ENCODE data around the gene HILPDA. TPM values are rescaled to one million over a fixed set of nuclear protein-coding genes. Genes with fewer than 3 reads are reported as not detected.
A peak's percentile ranks its signal among the peaks of the same experiment; 100 is the strongest.

The HILPDA gene
- total and polyA plus RNA-seq, 2 of the 4 experiments (the other 2 are of a cell fraction) = 31.2 to 35.6 TPM

DNA sequence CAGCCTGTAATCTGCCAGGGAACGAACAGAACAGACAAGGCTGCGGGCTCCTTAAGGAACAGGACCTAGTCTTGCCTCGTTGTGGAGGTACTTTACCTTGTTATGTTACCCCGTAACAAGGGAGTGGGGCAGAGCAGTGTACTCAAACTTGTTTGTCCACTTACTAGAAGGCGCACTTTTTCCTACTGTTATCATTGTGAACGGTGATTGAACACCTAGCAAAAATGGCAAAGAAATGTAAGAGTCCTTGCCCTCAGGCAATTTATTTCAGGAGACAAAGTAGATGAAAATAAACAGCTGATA is 45.3 kb upstream of the HILPDA start:
- Histone ChIP-seq H4K8ac (ENCODE audit: low read depth in 2 of 2, low read length in 2 of 2) (peak overlapping the region in 1 of 2 experiments; percentile 36; a peak in 1 of 4 replicates), H2AK5ac (ENCODE audit: low read depth, low read length) (no peak overlapping the region), H4K20me1 (ENCODE audit: insufficient read depth, low read length) (no peaks in the 10 kb centered on the region), H3K4ac (ENCODE audit: low read depth, low read length) (0 out of 2 replicates have a peak overlapping the region, but pooled peaks have one; percentile 65), H3K27ac (ENCODE audit: insufficient read depth, low read length) (peak overlapping the region; percentile 69), H2BK20ac (ENCODE audit: low read depth, low read length) (no peak overlapping the region), H3K9me3 (ENCODE audit: control insufficient read depth, insufficient read depth, low read length) (peaks cover 4% of the 10 kb centered on the region; the same call in 1 of the 2 replicates), H2BK15ac (ENCODE audit: low read depth, low read length) (peak overlapping the region; percentile 27; the same call in 2 of the 3 replicates), H2AFZ (replicated peaks; ENCODE audit: low read length, poor library complexity) (peak overlapping the region; percentile 97), H2BK5ac (ENCODE audit: low read depth, low read length, poor library complexity, severe bottlenecking) (peak overlapping the region; percentile 83), H3K4me3 (ENCODE audit: insufficient read depth, low read depth, low read length) (peak overlapping the region; percentile 96), H4K5ac (ENCODE audit: low read depth, low read length) (peak overlapping the region; percentile 13; the same call in 1 of the 2 replicates), H3K14ac (replicated peaks; ENCODE audit: low read depth, low read length) (peak overlapping the region; percentile 34), H4K91ac (ENCODE audit: insufficient read depth, low read depth, low read length) (no peak overlapping the region), H2BK120ac (ENCODE audit: low read depth, low read length) (peak overlapping the region; percentile 82; the same call in 1 of the 2 replicates), H3K9me1 (ENCODE audit: insufficient read depth, low read length) (no peaks in the 10 kb centered on the region; the same call in 1 of the 2 replicates), H3K4me2 (ENCODE audit: low read depth, low read length) (peak overlapping the region; percentile 98), H2AK9ac (replicated peaks; ENCODE audit: low read depth, low read length, poor library complexity) (peak overlapping the region; percentile 83), H3K36me3 (ENCODE audit: control insufficient read depth, insufficient read depth, low read length) (no peaks in the 10 kb centered on the region), H3K56ac (ENCODE audit: extremely low read depth, insufficient read depth, low read length) (no peak overlapping the region), H3K4me1 (ENCODE audit: control insufficient read depth, insufficient read depth, low read length) (peaks cover 11% of the 10 kb centered on the region), H3K27me3 (ENCODE audit: control insufficient read depth, insufficient read depth, low read length) (peaks cover 9% of the 10 kb centered on the region), H3K18ac (ENCODE audit: low read depth, low read length) (peak overlapping the region; percentile 40; the same call in 1 of the 2 replicates), H3K23ac (ENCODE audit: low read depth, low read length) (peak overlapping the region; percentile 80), H3K9ac (ENCODE audit: low read depth, low read length) (peak overlapping the region; percentile 85), H3K79me1 (ENCODE audit: low read depth in 1 of 2, low read length in 2 of 2) (peaks cover 5 to 19% of the 10 kb centered on the region in 2 experiments; a peak in 3 of 4 replicates)
- no CpG with 5 or more reads among the region's 6 CpGs for WGBS, 2 experiments (ENCODE audit: extremely low coverage in 2 of 2, insufficient read length in 1 of 2)
- BruUV-seq (replicated peaks) = no TSS peak
- in situ Hi-C loops (cut with MboI; ENCODE audit: low sequenced_read_pairs) = no loop called here
- dilution Hi-C loops (cut with HindIII; ENCODE audit: low sequenced_read_pairs, unreplicated experiment) = no loop called here
- ChIA-PET POLR2A (ENCODE audit: unreplicated experiment) (no interaction called here), CTCF (no interaction called here)
- ATAC-seq (ENCODE audit: low read depth) = no peak
- intact Hi-C loops (cut with micrococcal nuclease) = no loop called here
- no peak for TF ChIP-seq NFE2L2 (IDR thresholded peaks at IDR 0.05; ENCODE audit: low read depth, low read length)
- TF ChIP-seq, protein P1, sequence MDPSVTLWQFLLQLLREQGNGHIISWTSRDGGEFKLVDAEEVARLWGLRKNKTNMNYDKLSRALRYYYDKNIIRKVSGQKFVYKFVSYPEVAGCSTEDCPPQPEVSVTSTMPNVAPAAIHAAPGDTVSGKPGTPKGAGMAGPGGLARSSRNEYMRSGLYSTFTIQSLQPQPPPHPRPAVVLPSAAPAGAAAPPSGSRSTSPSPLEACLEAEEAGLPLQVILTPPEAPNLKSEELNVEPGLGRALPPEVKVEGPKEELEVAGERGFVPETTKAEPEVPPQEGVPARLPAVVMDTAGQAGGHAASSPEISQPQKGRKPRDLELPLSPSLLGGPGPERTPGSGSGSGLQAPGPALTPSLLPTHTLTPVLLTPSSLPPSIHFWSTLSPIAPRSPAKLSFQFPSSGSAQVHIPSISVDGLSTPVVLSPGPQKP (IDR thresholded peaks at IDR 0.05; ENCODE audit: borderline replicate concordance, low read depth, low read length) = no peak
- TF ChIP-seq FOS (IDR thresholded peaks at IDR 0.05; ENCODE audit: low read depth, low read length) = no peak
- TF ChIP-seq, protein P2, sequence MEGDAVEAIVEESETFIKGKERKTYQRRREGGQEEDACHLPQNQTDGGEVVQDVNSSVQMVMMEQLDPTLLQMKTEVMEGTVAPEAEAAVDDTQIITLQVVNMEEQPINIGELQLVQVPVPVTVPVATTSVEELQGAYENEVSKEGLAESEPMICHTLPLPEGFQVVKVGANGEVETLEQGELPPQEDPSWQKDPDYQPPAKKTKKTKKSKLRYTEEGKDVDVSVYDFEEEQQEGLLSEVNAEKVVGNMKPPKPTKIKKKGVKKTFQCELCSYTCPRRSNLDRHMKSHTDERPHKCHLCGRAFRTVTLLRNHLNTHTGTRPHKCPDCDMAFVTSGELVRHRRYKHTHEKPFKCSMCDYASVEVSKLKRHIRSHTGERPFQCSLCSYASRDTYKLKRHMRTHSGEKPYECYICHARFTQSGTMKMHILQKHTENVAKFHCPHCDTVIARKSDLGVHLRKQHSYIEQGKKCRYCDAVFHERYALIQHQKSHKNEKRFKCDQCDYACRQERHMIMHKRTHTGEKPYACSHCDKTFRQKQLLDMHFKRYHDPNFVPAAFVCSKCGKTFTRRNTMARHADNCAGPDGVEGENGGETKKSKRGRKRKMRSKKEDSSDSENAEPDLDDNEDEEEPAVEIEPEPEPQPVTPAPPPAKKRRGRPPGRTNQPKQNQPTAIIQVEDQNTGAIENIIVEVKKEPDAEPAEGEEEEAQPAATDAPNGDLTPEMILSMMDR (conservative IDR thresholded peaks at IDR 0.05; ENCODE audit: low read depth, low read length) = no peak
- no peak for TF ChIP-seq MAZ (IDR thresholded peaks at IDR 0.05; ENCODE audit: borderline replicate concordance, low read depth, low read length)
- no peak for TF ChIP-seq CEBPB (IDR thresholded peaks at IDR 0.05; ENCODE audit: low read depth, low read length)
- TF ChIP-seq BHLHE40 (IDR thresholded peaks at IDR 0.05; ENCODE audit: low read depth, low read length) = no peak
- TF ChIP-seq CHD1 (IDR thresholded peaks at IDR 0.05; ENCODE audit: low read depth, low read length) = no peak
- no peak for TF ChIP-seq RAD21 (IDR thresholded peaks at IDR 0.05; ENCODE audit: low read length)
- TF ChIP-seq MAFK (IDR thresholded peaks at IDR 0.05; ENCODE audit: low read depth, low read length) = no peak
- TF ChIP-seq MXI1 (IDR thresholded peaks at IDR 0.05; ENCODE audit: borderline replicate concordance, low read depth, low read length) = no peak
- TF ChIP-seq, protein P3, sequence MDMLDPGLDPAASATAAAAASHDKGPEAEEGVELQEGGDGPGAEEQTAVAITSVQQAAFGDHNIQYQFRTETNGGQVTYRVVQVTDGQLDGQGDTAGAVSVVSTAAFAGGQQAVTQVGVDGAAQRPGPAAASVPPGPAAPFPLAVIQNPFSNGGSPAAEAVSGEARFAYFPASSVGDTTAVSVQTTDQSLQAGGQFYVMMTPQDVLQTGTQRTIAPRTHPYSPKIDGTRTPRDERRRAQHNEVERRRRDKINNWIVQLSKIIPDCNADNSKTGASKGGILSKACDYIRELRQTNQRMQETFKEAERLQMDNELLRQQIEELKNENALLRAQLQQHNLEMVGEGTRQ (IDR thresholded peaks at IDR 0.05; ENCODE audit: low read depth, low read length) = no peak
- TF ChIP-seq POLR2A (IDR thresholded peaks at IDR 0.05; ENCODE audit: low read depth, low read length) = no peak
- no peak for DNase-seq

Data from IMR-90 (cell line).